ENCODE results near the gene MGST2.

The MGST2 gene

GRCh38 chr4:139656614-139657486 lies 8.8 kb upstream of the MGST2 start:
- FAIRE-seq (no peak), DNase-seq (ENCODE audit: insufficient read length, low spot score) (no peak)

GRCh38 chr4:139658185-139658584 lies 7.4 kb upstream of the MGST2 start:
- DNase-seq (ENCODE audit: insufficient read length, low spot score) (no peak), FAIRE-seq (no peak)
- TF ChIP-seq POLR2A (IDR thresholded peaks at IDR 0.05; ENCODE audit: low read depth, low read length) = no peak
- TF ChIP-seq POU2F2 (IDR thresholded peaks at IDR 0.05; ENCODE audit: low read depth, low read length) = no peak
- TF ChIP-seq TAF1 (IDR thresholded peaks at IDR 0.05; ENCODE audit: low read depth, low read length) = no peak
- no peak for TF ChIP-seq PAX5 (IDR thresholded peaks at IDR 0.05; ENCODE audit: insufficient read depth, low read length, severe bottlenecking)
- TF ChIP-seq POLR2AphosphoS5 (IDR thresholded peaks at IDR 0.05; ENCODE audit: low read depth, low read length) = no peak
- TF ChIP-seq SPI1 (IDR thresholded peaks at IDR 0.05; ENCODE audit: low read depth, low read length) = no peak

More at GRCh38 chr4:139656614-139657486, 8.8 kb upstream of the MGST2 start:
- TF ChIP-seq POU2F2 (IDR thresholded peaks at IDR 0.05; ENCODE audit: low read depth, low read length) (no peak), TAF1 (IDR thresholded peaks at IDR 0.05; ENCODE audit: low read depth, low read length) (no peak), PAX5 (IDR thresholded peaks at IDR 0.05; ENCODE audit: insufficient read depth, low read length, severe bottlenecking) (no peak), SPI1 (IDR thresholded peaks at IDR 0.05; ENCODE audit: low read depth, low read length) (no peak), POLR2A (IDR thresholded peaks at IDR 0.05; ENCODE audit: low read depth, low read length) (no peak), POLR2AphosphoS5 (IDR thresholded peaks at IDR 0.05; ENCODE audit: low read depth, low read length) (no peak)

- no peak for DNase-seq (ENCODE audit: insufficient read length, low spot score)
- no peak for FAIRE-seq
- no peak for TF ChIP-seq TAF1 (IDR thresholded peaks at IDR 0.05; ENCODE audit: low read depth, low read length)
- TF ChIP-seq POLR2A (IDR thresholded peaks at IDR 0.05; ENCODE audit: low read depth, low read length) = no peak
- TF ChIP-seq POU2F2 (IDR thresholded peaks at IDR 0.05; ENCODE audit: low read depth, low read length) = no peak
- no peak for TF ChIP-seq PAX5 (IDR thresholded peaks at IDR 0.05; ENCODE audit: insufficient read depth, low read length, severe bottlenecking)
- no peak for TF ChIP-seq POLR2AphosphoS5 (IDR thresholded peaks at IDR 0.05; ENCODE audit: low read depth, low read length)
- no peak for TF ChIP-seq SPI1 (IDR thresholded peaks at IDR 0.05; ENCODE audit: low read depth, low read length)
Observed at GRCh38 chr4:139658586-139659382, 6.8 kb upstream of the MGST2 start.

GRCh38 chr4:139659735-139660424 lies 5.7 kb upstream of the MGST2 start:
- DNase-seq (ENCODE audit: insufficient read length, low spot score) (no peak), FAIRE-seq (peak; percentile 31)
- no peak for TF ChIP-seq SPI1 (IDR thresholded peaks at IDR 0.05; ENCODE audit: low read depth, low read length)
- no peak for TF ChIP-seq TAF1 (IDR thresholded peaks at IDR 0.05; ENCODE audit: low read depth, low read length)

- no peak for DNase-seq (ENCODE audit: insufficient read length, low spot score)
- TF ChIP-seq SPI1 (IDR thresholded peaks at IDR 0.05; ENCODE audit: low read depth, low read length) = no peak
- TF ChIP-seq PAX5 (IDR thresholded peaks at IDR 0.05; ENCODE audit: insufficient read depth, low read length, severe bottlenecking) = no peak
- no peak for TF ChIP-seq POU2F2 (IDR thresholded peaks at IDR 0.05; ENCODE audit: low read depth, low read length)
- TF ChIP-seq POLR2AphosphoS5 (IDR thresholded peaks at IDR 0.05; ENCODE audit: low read depth, low read length) = no peak
- no peak for TF ChIP-seq TAF1 (IDR thresholded peaks at IDR 0.05; ENCODE audit: low read depth, low read length)
- TF ChIP-seq POLR2A (IDR thresholded peaks at IDR 0.05; ENCODE audit: low read depth, low read length) = no peak
- FAIRE-seq = no peak
Observed at GRCh38 chr4:139660568-139661043, 5.0 kb upstream of the MGST2 start.

- FAIRE-seq (no peak), DNase-seq (ENCODE audit: insufficient read length, low spot score) (no peak)
- TF ChIP-seq POLR2AphosphoS5 (IDR thresholded peaks at IDR 0.05; ENCODE audit: low read depth, low read length) (no peak), POU2F2 (IDR thresholded peaks at IDR 0.05; ENCODE audit: low read depth, low read length) (no peak), POLR2A (IDR thresholded peaks at IDR 0.05; ENCODE audit: low read depth, low read length) (no peak), PAX5 (IDR thresholded peaks at IDR 0.05; ENCODE audit: insufficient read depth, low read length, severe bottlenecking) (no peak), SPI1 (IDR thresholded peaks at IDR 0.05; ENCODE audit: low read depth, low read length) (no peak), TAF1 (IDR thresholded peaks at IDR 0.05; ENCODE audit: low read depth, low read length) (no peak)
Observed at GRCh38 chr4:139663561-139664138, 2.0 kb upstream of the MGST2 start.

- TF ChIP-seq PAX5 (IDR thresholded peaks at IDR 0.05; ENCODE audit: insufficient read depth, low read length, severe bottlenecking) (no peak), POLR2AphosphoS5 (IDR thresholded peaks at IDR 0.05; ENCODE audit: low read depth, low read length) (no peak), POU2F2 (IDR thresholded peaks at IDR 0.05; ENCODE audit: low read depth, low read length) (no peak), SPI1 (IDR thresholded peaks at IDR 0.05; ENCODE audit: low read depth, low read length) (no peak), TAF1 (IDR thresholded peaks at IDR 0.05; ENCODE audit: low read depth, low read length) (no peak), POLR2A (IDR thresholded peaks at IDR 0.05; ENCODE audit: low read depth, low read length) (no peak)
- no peak for DNase-seq (ENCODE audit: insufficient read length, low spot score)
- FAIRE-seq = no peak
Observed at GRCh38 chr4:139664442-139664841, 1.2 kb upstream of the MGST2 start.

- DNase-seq (ENCODE audit: insufficient read length, low spot score) (no peak), FAIRE-seq (no peak)
- TF ChIP-seq POLR2AphosphoS5 (IDR thresholded peaks at IDR 0.05; ENCODE audit: low read depth, low read length) (no peak), PAX5 (IDR thresholded peaks at IDR 0.05; ENCODE audit: insufficient read depth, low read length, severe bottlenecking) (no peak), SPI1 (IDR thresholded peaks at IDR 0.05; ENCODE audit: low read depth, low read length) (no peak), POLR2A (IDR thresholded peaks at IDR 0.05; ENCODE audit: low read depth, low read length) (no peak; the same call in 1 of the 2 replicates), POU2F2 (IDR thresholded peaks at IDR 0.05; ENCODE audit: low read depth, low read length) (no peak), TAF1 (IDR thresholded peaks at IDR 0.05; ENCODE audit: low read depth, low read length) (no peak)
Observed at GRCh38 chr4:139665079-139665689, 435 bp upstream of the MGST2 start.
